ENCODE data around the gene C2CD4A. TPM values are rescaled to one million over a fixed set of nuclear protein-coding genes. Genes with fewer than 3 reads are reported as not detected.
"Not testable (repeated sequence)": the region's sequence is repeated elsewhere in the genome, so short reads cannot be mapped to it uniquely, and the experiment has no call there.

C2CD4A gene
- total RNA-seq, 4 donors from 2014 or later, result 0.18 to 1.8 (median 0.19) TPM

DNA sequence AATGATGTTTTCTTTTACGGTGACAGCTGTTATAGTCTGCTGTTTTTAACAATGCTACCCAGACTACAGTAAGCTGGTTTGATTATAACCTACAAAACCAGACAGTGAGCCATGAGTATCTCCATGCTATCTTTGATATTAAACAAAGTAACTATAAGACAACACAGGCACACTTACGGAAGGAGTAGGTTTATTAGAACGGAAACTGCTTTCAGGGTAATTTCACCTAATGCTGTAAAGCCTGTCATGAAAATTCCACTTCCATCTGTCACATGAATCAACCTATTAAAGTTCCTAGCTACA, 39.6 kb upstream of the C2CD4A start:
- DNase-seq, result no peak
- H3K9me3 ChIP-seq, result no peaks in the 10 kb centered on the region
- 90 to 93% methylated on average over 3 of the region's 3 CpGs for WGBS, 2 donors
- H3K4me1 ChIP-seq, result no peaks in the 10 kb centered on the region
- intact Hi-C loops (cut with DNase I), result no loop called here
- H3K27ac ChIP-seq, result no peak overlapping the region
- H3K27me3 ChIP-seq, result no peaks in the 10 kb centered on the region
- no peak overlapping the region for H3K4me3 ChIP-seq
- H3K36me3 ChIP-seq, result peaks cover 0 to 11% (median 0%) of the 10 kb centered on the region in 3 donors
- TF ChIP-seq CTCF (IDR thresholded peaks at IDR 0.05) (no peak), POLR2A (IDR thresholded peaks at IDR 0.05) (no peak)

DNA sequence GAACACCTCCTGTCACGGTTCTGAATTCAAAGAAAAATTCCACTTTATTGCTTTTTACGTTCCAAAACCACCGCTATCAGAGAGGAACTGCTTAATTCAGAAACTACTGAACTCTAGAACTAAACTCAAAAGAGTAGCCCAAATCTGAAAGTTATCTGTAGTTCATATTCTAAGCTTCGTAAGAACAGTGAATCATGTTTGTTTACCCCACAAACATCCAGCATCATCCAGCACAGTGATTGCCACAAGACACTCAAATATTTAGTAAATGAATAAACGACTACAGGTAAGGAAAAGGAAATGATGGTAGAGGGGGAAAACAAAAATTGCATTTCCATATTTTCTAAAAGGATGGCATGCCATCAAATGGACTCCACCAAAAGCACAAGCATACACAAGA, 38.9 kb upstream of the C2CD4A start:
- Histone ChIP-seq H3K27ac (no peak overlapping the region), H3K4me1 (no peaks in the 10 kb centered on the region), H3K27me3 (no peaks in the 10 kb centered on the region), H3K36me3 (peaks cover 0 to 9% (median 0%) of the 10 kb centered on the region in 3 donors), H3K4me3 (no peak overlapping the region), H3K9me3 (no peaks in the 10 kb centered on the region)
- 87 to 90% methylated on average over 5 of the region's 5 CpGs for WGBS, 2 donors
- no peak for DNase-seq
- TF ChIP-seq CTCF (IDR thresholded peaks at IDR 0.05) (no peak), POLR2A (IDR thresholded peaks at IDR 0.05) (no peak)
- intact Hi-C loops (cut with DNase I), result no loop called here

GRCh38 chr15:62035256-62035924, 31.4 kb upstream of the C2CD4A start:
- H3K36me3 ChIP-seq, result peaks cover 0 to 9% (median 0%) of the 10 kb centered on the region in 3 donors

GRCh38 chr15:62046078-62046743, 20.6 kb upstream of the C2CD4A start:
- TF ChIP-seq CTCF (IDR thresholded peaks at IDR 0.05), result no peak
- no peak for TF ChIP-seq POLR2A (IDR thresholded peaks at IDR 0.05)
- no peaks in the 10 kb centered on the region for H3K9me3 ChIP-seq
- H3K4me3 ChIP-seq, result no peak overlapping the region
- H3K36me3 ChIP-seq, result peaks cover 0 to 3% (median 0%) of the 10 kb centered on the region in 3 donors
- H3K4me1 ChIP-seq, result peaks cover 0 to 12% (median 3%) of the 10 kb centered on the region in 3 donors
- no peaks in the 10 kb centered on the region for H3K27me3 ChIP-seq
- intact Hi-C loops (cut with DNase I), result no loop called here
- 74 to 81% methylated on average over 4 to 5 of the region's 5 CpGs for WGBS, 2 donors
- no peak for DNase-seq
- H3K27ac ChIP-seq, result no peak overlapping the region

More at GRCh38 chr15:62035256-62035924, 31.4 kb upstream of the C2CD4A start:
- Histone ChIP-seq H3K4me3 (no peak overlapping the region), H3K27ac (no peak overlapping the region), H3K27me3 (no peaks in the 10 kb centered on the region), H3K4me1 (peaks cover 0 to 8% (median 0%) of the 10 kb centered on the region in 3 donors), H3K9me3 (no peaks in the 10 kb centered on the region)
- no peak for TF ChIP-seq CTCF (IDR thresholded peaks at IDR 0.05)
- no peak for TF ChIP-seq POLR2A (IDR thresholded peaks at IDR 0.05)
- intact Hi-C loops (cut with DNase I), result no loop called here
- no peak for DNase-seq
- WGBS, 2 donors, result 40 to 51% methylated on average over 2 of the region's 2 CpGs

DNA sequence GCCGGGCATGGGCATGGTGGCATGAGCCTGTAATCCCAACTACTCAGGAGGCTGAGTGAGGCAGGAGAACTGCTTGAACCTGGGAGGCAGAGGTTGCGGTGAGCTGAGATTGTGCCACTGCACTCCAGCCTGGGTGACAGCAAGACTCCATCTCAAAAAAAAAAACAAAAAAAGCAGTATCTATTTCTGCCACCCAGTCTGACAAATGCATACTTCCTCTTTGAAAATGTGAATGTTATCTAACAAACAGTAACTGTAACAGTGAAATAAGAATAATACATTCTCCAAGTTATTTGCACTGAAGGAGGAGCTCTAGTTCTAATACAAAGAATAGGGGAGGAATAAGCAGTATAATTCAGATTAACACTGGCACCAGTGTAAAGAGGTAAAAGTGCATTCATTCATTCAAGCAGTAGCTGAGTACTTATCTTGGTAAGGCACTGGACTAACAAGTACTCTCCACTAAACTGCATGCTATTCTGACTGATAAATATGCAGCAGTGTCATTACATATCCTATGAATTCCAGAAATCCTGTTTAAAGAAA, 19.4 kb upstream of the C2CD4A start:
- no peak overlapping the region for H3K4me3 ChIP-seq
- no peaks in the 10 kb centered on the region for H3K27me3 ChIP-seq
- H3K36me3 ChIP-seq, result no peaks in the 10 kb centered on the region
- DNase-seq, result no peak
- WGBS, 2 donors, result 71 to 89% methylated on average over 2 of the region's 2 CpGs
- intact Hi-C loops (cut with DNase I), result no loop called here
- no peaks in the 10 kb centered on the region for H3K9me3 ChIP-seq
- H3K27ac ChIP-seq, result no peak overlapping the region
- H3K4me1 ChIP-seq, result peaks cover 0 to 12% (median 3%) of the 10 kb centered on the region in 3 donors
- TF ChIP-seq CTCF (IDR thresholded peaks at IDR 0.05), result no peak
- TF ChIP-seq POLR2A (IDR thresholded peaks at IDR 0.05), result no peak

DNA sequence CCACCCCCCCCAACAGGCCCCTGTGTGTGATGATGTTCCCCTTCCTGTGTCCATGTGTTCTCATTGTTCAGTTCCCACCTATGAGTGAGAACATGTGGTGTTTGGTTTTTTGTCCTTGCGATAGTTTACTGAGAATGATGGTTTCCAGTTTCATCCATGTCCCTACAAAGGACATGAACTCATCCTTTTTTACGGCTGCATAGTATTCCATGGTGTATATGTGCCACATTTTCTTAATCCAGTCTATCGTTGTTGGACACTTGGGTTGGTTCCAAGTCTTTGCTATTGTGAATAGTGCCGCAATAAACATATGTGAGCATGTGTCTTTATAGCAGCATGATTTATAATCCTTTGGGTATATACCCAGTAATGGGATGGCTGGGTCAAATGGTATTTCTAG, 18.5 kb upstream of the C2CD4A start:
- H3K9me3 ChIP-seq; DNase-seq; H3K27me3 ChIP-seq; intact Hi-C loops (cut with DNase I); H3K27ac ChIP-seq; H3K4me3 ChIP-seq; H3K36me3 ChIP-seq: not testable (repeated sequence)
- 92 to 96% methylated on average over 3 of the region's 4 CpGs for WGBS, 2 donors
- peaks cover 0 to 18% (median 6%) of the 10 kb centered on the region in 3 donors for H3K4me1 ChIP-seq

Measured in esophagus squamous epithelium (tissue), 5 donors.